Measurements from ENCODE around the gene ZNF423. TPM values are rescaled to one million over a fixed set of nuclear protein-coding genes. Genes with fewer than 3 reads are reported as not detected.

The ZNF423 gene
- total RNA-seq, 4 donors from 2014 or later, result 0.67 to 3.7 (median 2.2) TPM

- intact Hi-C loops (cut with DNase I; ENCODE audit: low total_unique reads), result no loop called here
- no peak overlapping the region for H3K4me3 ChIP-seq (ENCODE audit: low read depth, poor library complexity, severe bottlenecking)
- no peak for DNase-seq (ENCODE audit: low spot score in 2 of 2)
- 83 to 90% methylated on average over 8 of the region's 9 CpGs for WGBS, 2 donors
- TF ChIP-seq POLR2A (IDR thresholded peaks at IDR 0.05) (no peak), CTCF (IDR thresholded peaks at IDR 0.05) (no peak)
These were observed 331.0 kb downstream of the ZNF423 start for GRCh38 chr16:49524947-49525315.

DNA sequence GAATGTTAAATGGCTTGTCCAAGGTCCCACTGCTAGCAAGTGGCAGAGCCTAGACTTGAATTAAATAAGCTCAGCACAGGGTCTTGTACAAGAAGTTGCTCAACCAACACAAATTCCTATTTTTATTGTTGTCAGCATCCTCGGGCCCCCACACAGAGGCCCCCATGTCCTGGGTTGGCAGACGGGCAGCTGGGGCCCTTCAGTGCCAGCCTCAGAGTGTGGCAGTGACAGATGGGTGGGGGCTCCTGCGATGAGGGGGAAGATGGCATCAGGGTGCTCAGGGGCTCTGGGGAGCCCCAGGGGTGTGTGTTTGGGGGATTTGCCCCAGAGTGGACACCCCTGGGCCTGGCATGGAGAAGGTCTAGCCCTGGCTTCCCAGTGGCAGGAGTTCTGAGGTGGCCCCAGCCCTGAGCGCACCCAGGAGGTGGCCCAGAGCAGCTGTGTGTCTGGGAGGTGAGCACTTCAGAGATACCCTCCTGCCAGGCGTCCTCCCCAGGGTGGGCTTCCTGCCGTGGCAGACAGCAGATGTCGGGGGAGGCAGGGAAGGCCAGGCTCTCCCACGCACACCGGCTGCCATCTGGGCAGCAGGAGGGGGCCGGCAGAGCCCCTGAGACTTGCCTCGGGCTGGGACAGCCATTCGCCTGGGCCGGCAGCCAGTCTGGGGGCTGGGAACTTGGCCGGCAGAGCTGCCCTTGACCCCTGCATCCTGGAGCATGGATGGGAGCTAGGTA, 331.5 kb downstream of the ZNF423 start:
- DNase-seq (ENCODE audit: low spot score in 2 of 2), result no peak
- intact Hi-C loops (cut with DNase I; ENCODE audit: low total_unique reads), result no loop called here
- TF ChIP-seq POLR2A (IDR thresholded peaks at IDR 0.05), result no peak
- TF ChIP-seq CTCF (IDR thresholded peaks at IDR 0.05), result no peak

GRCh38 chr16:49523435-49524159, 332.3 kb downstream of the ZNF423 start:
- DNase-seq (ENCODE audit: low spot score in 2 of 2), result no peak
- H3K4me3 ChIP-seq (ENCODE audit: low read depth, poor library complexity, severe bottlenecking), result no peak overlapping the region
- intact Hi-C loops (cut with DNase I; ENCODE audit: low total_unique reads), result no loop called here
- 86 to 90% methylated on average over 17 of the region's 17 CpGs for WGBS, 2 donors
- no peak for TF ChIP-seq CTCF (IDR thresholded peaks at IDR 0.05)

More for the DNA sequence above, 331.5 kb downstream of the ZNF423 start:
- no peak overlapping the region for H3K4me3 ChIP-seq (ENCODE audit: low read depth, poor library complexity, severe bottlenecking)
- WGBS, 2 donors, result 76 to 79% methylated on average over 7 to 8 of the region's 14 CpGs

DNA sequence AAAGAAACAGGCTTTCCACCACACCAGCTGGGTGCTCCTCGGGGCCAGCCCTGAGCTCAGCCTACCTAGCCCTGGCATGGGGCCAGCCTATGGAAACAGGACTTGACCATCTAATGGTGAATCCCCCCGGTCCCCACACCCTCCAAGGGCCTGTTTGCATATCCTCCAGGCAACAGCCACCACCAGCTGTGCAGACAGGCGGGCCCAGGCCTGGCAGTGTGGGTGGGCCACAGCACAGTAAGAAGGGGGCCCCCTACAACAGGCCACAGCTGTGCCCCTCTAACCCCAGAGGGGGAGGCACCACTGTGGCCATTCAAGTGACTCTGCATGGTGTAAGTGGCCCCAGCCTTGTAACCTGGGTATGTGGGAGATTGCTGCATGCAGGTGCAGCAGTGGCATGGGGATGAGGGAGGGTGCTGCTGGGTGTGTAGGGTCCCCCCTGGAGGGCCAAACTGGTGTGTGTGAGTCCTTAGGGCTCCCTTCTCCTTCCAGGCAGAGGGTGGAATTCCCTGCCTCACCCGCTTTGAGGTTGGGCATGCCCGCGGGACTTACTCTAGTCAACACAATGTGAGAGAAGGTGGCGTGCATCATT, 334.1 kb downstream of the ZNF423 start:
- intact Hi-C loops (cut with DNase I; ENCODE audit: low total_unique reads), result no loop called here
- H3K4me3 ChIP-seq (ENCODE audit: low read depth, poor library complexity, severe bottlenecking), result no peak overlapping the region
- TF ChIP-seq POLR2A (IDR thresholded peaks at IDR 0.05) (no peak), CTCF (IDR thresholded peaks at IDR 0.05) (no peak)
- no peak for DNase-seq (ENCODE audit: low spot score in 2 of 2)
- 92 to 99% methylated on average over 6 to 7 of the region's 7 CpGs for WGBS, 2 donors

- H3K4me3 ChIP-seq (ENCODE audit: low read depth, poor library complexity, severe bottlenecking), result no peak overlapping the region
- intact Hi-C loops (cut with DNase I; ENCODE audit: low total_unique reads), result no loop called here
- TF ChIP-seq POLR2A (IDR thresholded peaks at IDR 0.05) (no peak), CTCF (IDR thresholded peaks at IDR 0.05) (no peak)
- WGBS, 2 donors, result 75 to 82% methylated on average over 8 of the region's 8 CpGs
- DNase-seq (ENCODE audit: low spot score in 2 of 2), result no peak
These were observed 335.3 kb downstream of the ZNF423 start for GRCh38 chr16:49520492-49521038.

All from lower leg skin (tissue), 4 donors.